HG02759 (cell line): ENCODE data around the gene SRRM4.

Experiments
- ATAC-seq: cut with Tn5 transposase; IDR thresholded peaks from one replicate; pipeline ENCODE4 v1.9.1; 2021; ENCODE audit warnings: mild to moderate bottlenecking, moderate library complexity; ENCODE audit not compliant: unreplicated experiment

The SRRM4 gene

GRCh38 chr12:119198440-119198839, 217.1 kb downstream of the SRRM4 start:
- ATAC-seq: no peak

- no peak for ATAC-seq
These were observed 219.3 kb downstream of the SRRM4 start for GRCh38 chr12:119200601-119201000.

GRCh38 chr12:119201789-119202543, 220.6 kb downstream of the SRRM4 start:
- ATAC-seq: no peak

- no peak for ATAC-seq
These were observed 221.2 kb downstream of the SRRM4 start for GRCh38 chr12:119202544-119202943.

GRCh38 chr12:119204131-119204530, 222.8 kb downstream of the SRRM4 start:
- no peak for ATAC-seq

GRCh38 chr12:119204671-119205285, 223.4 kb downstream of the SRRM4 start:
- ATAC-seq: no peak

- ATAC-seq: no peak
These were observed 225.2 kb downstream of the SRRM4 start for GRCh38 chr12:119206348-119207062.

- ATAC-seq: no peak
These were observed 225.8 kb downstream of the SRRM4 start for GRCh38 chr12:119207063-119207560.

GRCh38 chr12:119208626-119209061, 227.3 kb downstream of the SRRM4 start:
- no peak for ATAC-seq

- ATAC-seq: no peak
These were observed 230.5 kb downstream of the SRRM4 start for GRCh38 chr12:119211884-119212283.
